ENCODE data around the gene ANHX.

ANHX gene

GRCh38 chr12:133202493-133203343, 33.0 kb downstream of the ANHX start:
- DNase-seq: peak in 1 of 2 donors; percentile 4

GRCh38 chr12:133201888-133202287, 33.8 kb downstream of the ANHX start:
- no peak for DNase-seq

GRCh38 chr12:133192847-133193246, 42.8 kb downstream of the ANHX start:
- no peak for DNase-seq

GRCh38 chr12:133190176-133190575, 45.5 kb downstream of the ANHX start:
- no peak for DNase-seq

- DNase-seq: peak; percentile 97
These were observed 54.3 kb downstream of the ANHX start, which contains the start of gene ZNF268 for GRCh38 chr12:133181238-133181959. ZNF268 (plus strand) TSS chr12:133181495; CDS start chr12:133181998, 503 bp downstream.

- no peak for DNase-seq
These were observed 55.0 kb downstream of the ANHX start for GRCh38 chr12:133180669-133181068.

- DNase-seq: no peak
These were observed 60.8 kb downstream of the ANHX start for GRCh38 chr12:133174901-133175300.

GRCh38 chr12:133172491-133172890, 63.2 kb downstream of the ANHX start:
- no peak for DNase-seq
